Measurements from ENCODE around the gene NTM.

The NTM gene

GRCh38 chr11:131601586-131601985, 231.2 kb downstream of the NTM start:
- DNase-seq (ENCODE audit: low read depth) = no peak

- no peak for DNase-seq (ENCODE audit: low read depth)
Observed at GRCh38 chr11:131602431-131602830, 232.0 kb downstream of the NTM start.

GRCh38 chr11:131606811-131607335, 236.5 kb downstream of the NTM start:
- DNase-seq (ENCODE audit: low read depth) = no peak

- peak; percentile 94 for DNase-seq (ENCODE audit: low read depth)
Observed at GRCh38 chr11:131609337-131609736, 238.9 kb downstream of the NTM start.

- DNase-seq (ENCODE audit: low read depth) = no peak
Observed at GRCh38 chr11:131609921-131610320, 239.5 kb downstream of the NTM start.

- no peak for DNase-seq (ENCODE audit: low read depth)
Observed at GRCh38 chr11:131611322-131611721, 240.9 kb downstream of the NTM start.

- DNase-seq (ENCODE audit: low read depth) = no peak
Observed at GRCh38 chr11:131612533-131612932, 242.1 kb downstream of the NTM start.

GRCh38 chr11:131614631-131615030, 244.2 kb downstream of the NTM start:
- DNase-seq (ENCODE audit: low read depth) = no peak

GRCh38 chr11:131615611-131616010, 245.2 kb downstream of the NTM start:
- DNase-seq (ENCODE audit: low read depth) = no peak

- no peak for DNase-seq (ENCODE audit: low read depth)
Observed at GRCh38 chr11:131616481-131617140, 246.2 kb downstream of the NTM start.

GRCh38 chr11:131618201-131618600, 247.8 kb downstream of the NTM start:
- no peak for DNase-seq (ENCODE audit: low read depth)

GRCh38 chr11:131622193-131622592, 251.8 kb downstream of the NTM start:
- no peak for DNase-seq (ENCODE audit: low read depth)

GRCh38 chr11:131624531-131624930, 254.1 kb downstream of the NTM start:
- no peak for DNase-seq (ENCODE audit: low read depth)

GRCh38 chr11:131626788-131627187, 256.4 kb downstream of the NTM start:
- no peak for DNase-seq (ENCODE audit: low read depth)

- no peak for DNase-seq (ENCODE audit: low read depth)
Observed at GRCh38 chr11:131628739-131629138, 258.3 kb downstream of the NTM start.

- no peak for DNase-seq (ENCODE audit: low read depth)
Observed at GRCh38 chr11:131629925-131630540, 259.6 kb downstream of the NTM start.

GRCh38 chr11:131632971-131633370, 262.6 kb downstream of the NTM start:
- DNase-seq (ENCODE audit: low read depth) = no peak

- no peak for DNase-seq (ENCODE audit: low read depth)
Observed at GRCh38 chr11:131633921-131634715, 263.7 kb downstream of the NTM start.

GRCh38 chr11:131637469-131638175, 267.2 kb downstream of the NTM start:
- DNase-seq (ENCODE audit: low read depth) = no peak

- no peak for DNase-seq (ENCODE audit: low read depth)
Observed at GRCh38 chr11:131638889-131639288, 268.5 kb downstream of the NTM start.

- no peak for DNase-seq (ENCODE audit: low read depth)
Observed at GRCh38 chr11:131640320-131640719, 269.9 kb downstream of the NTM start.

All from non-pigmented ciliary epithelial cell (primary cell).